ENCODE measurements around the gene PCDHGA10.
"Not testable (repeated sequence)": the region's sequence is repeated elsewhere in the genome, so short reads cannot be mapped to it uniquely, and the experiment has no call there.

The PCDHGA10 gene

GRCh38 chr5:141373673-141374317 lies 39.0 kb upstream of the PCDHGA10 start, which contains the start of gene PCDHGA6:
Gene PCDHGA6 (plus strand): TSS chr5:141373891. CDS start chr5:141374084, 193 bp downstream.
- peak within 1 kb of the TSS; percentile 56 for H3K4me3 ChIP-seq (ENCODE audit: low read length)
- TF ChIP-seq CTCF (conservative IDR thresholded peaks at IDR 0.05; ENCODE audit: low read length), result peak; percentile 69
- DNase-seq (ENCODE audit: low read depth), result peak; percentile 38

GRCh38 chr5:141374627-141375026 lies 38.2 kb upstream of the PCDHGA10 start:
- H3K4me3 ChIP-seq (ENCODE audit: low read length), result peak overlapping the region; percentile 56; the same call in 1 of the 2 replicates
- no peak for DNase-seq (ENCODE audit: low read depth)
- TF ChIP-seq CTCF (conservative IDR thresholded peaks at IDR 0.05; ENCODE audit: low read length), result no peak

DNA sequence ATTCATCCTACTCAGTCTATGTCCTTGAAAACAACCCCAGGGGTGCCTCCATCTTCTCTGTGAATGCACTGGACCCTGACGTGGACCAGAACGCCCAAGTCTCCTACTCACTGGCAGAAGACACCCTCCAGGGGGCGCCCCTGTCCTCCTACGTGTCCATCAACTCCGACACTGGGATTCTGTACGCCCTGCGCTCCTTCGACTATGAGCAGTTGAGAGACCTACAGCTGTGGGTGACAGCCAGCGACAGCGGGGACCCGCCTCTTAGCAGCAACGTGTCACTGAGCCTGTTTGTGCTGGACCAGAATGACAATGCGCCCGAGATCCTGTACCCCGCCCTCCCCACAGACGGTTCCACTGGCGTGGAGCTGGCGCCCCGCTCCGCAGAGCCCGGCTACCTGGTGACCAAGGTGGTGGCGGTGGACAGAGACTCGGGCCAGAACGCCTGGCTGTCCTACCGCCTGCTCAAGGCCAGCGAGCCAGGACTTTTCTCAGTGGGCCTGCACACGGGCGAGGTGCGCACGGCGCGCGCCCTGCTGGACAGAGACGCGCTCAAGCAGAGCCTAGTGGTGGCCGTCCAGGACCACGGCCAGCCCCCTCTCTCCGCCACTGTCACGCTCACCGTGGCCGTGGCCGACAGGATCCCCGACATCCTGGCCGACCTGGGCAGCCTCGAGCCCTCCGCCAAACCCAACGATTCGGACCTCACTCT lies 37.2 kb upstream of the PCDHGA10 start:
- not testable (repeated sequence) for DNase-seq (ENCODE audit: low read depth); H3K4me3 ChIP-seq (ENCODE audit: low read length)

DNA sequence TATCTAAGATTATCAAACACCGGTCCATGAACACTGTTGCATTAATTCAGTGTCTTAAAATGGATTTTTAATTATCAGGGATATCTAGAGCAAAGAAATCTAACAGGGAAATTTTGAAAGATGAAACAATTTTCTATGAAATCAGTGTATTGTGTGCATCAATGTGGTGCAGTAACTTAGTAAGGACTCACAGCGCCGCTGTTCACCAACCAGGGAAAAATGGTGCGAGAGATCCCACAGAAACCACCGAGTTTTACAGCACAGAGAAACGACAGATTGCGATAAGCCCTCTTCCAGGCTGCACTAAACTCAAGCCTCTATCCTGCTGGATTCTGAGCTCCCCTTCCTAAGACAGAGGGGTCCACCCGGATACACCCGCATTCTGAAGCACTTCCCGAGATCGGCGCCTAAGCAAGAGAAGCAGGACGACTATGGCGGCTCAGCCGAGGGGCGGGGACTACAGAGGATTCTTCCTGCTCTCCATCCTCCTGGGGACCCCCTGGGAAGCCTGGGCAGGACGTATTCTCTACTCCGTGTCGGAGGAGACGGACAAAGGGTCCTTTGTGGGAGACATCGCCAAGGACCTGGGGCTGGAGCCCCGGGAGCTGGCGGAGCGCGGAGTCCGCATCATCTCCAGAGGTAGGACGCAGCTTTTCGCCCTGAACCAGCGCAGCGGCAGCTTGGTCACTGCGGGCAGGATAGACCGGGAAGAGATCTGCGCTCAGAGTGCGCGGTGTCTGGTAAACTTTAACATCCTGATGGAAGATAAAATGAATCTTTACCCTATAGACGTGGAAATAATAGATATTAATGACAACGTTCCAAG lies 30.1 kb upstream of the PCDHGA10 start, which contains the start of gene PCDHGA7:
Gene PCDHGA7, plus strand, starts transcription at position 274 of the 826 bp plus-strand sequence. Its CDS starts 158 bp downstream, at position 432.
- H3K4me3 ChIP-seq (ENCODE audit: low read length), result peak within 1 kb of the TSS; percentile 71
- DNase-seq (ENCODE audit: low read depth), result peak; percentile 58
- peak; percentile 67 for TF ChIP-seq CTCF (conservative IDR thresholded peaks at IDR 0.05; ENCODE audit: low read length)

DNA sequence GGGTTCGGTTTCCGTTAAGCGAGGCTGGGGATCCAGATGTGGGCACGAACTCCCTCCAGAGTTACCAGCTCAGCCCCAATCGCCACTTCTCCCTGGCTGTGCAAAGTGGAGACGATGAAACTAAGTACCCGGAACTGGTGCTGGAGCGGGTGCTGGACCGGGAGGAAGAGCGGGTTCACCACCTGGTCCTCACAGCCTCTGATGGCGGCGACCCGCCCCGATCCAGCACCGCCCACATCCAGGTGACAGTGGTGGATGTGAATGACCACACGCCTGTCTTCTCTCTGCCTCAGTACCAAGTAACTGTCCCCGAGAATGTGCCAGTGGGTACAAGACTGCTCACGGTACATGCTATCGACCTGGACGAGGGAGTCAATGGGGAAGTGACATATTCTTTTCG lies 29.4 kb upstream of the PCDHGA10 start:
- DNase-seq (ENCODE audit: low read depth), result no peak
- peak overlapping the region; percentile 71 for H3K4me3 ChIP-seq (ENCODE audit: low read length)
- TF ChIP-seq CTCF (conservative IDR thresholded peaks at IDR 0.05; ENCODE audit: low read length), result no peak

DNA sequence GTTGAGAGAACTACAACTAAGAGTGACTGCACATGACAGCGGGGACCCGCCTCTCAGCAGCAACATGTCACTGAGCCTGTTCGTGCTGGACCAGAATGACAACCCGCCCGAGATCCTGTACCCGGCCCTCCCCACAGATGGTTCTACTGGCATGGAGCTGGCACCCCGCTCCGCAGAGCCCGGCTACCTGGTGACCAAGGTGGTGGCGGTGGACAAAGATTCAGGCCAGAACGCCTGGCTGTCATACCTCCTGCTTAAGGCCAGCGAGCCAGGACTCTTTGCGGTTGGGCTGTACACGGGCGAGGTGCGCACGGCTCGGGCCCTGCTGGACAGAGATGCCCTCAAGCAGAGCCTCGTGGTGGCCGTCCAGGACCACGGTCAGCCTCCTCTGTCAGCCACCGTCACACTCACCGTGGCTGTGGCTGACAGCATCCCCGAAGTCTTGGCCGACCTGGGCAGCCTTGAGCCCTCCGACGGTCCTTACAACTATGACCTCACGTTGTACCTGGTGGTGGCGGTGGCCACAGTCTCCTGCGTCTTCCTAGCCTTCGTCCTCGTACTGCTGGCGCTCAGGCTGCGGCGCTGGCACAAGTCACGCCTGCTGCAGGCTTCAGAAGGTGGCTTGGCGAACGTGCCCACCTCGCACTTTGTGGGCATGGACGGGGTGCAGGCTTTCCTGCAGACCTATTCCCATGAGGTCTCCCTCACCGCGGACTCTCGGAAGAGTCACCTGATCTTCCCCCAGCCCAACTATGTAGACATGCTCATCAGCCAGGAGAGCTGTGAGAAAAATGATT lies 28.1 kb upstream of the PCDHGA10 start:
- DNase-seq (ENCODE audit: low read depth), result no peak
- H3K4me3 ChIP-seq (ENCODE audit: low read length), result no peak overlapping the region
- no peak for TF ChIP-seq CTCF (conservative IDR thresholded peaks at IDR 0.05; ENCODE audit: low read length)
